Progenitor cell of endocrine pancreas (in vitro differentiated cells): ENCODE measurements around the gene SLC14A1. TPM values are rescaled to one million over a fixed set of nuclear protein-coding genes. Genes with fewer than 3 reads are reported as not detected.

Source experiments
- DNase-seq: peaks from one replicate; pipeline ENCODE4 v3.0.0; 2021; ENCODE audit warnings: low spot score; ENCODE audit not compliant: unreplicated experiment
- H3K27ac Mint-ChIP-seq: 2 replicates; pipeline ENCODE4 v1.8.0; 2021; ENCODE audit warnings: mild to moderate bottlenecking, moderate library complexity, mixed read lengths
- H3K27me3 Mint-ChIP-seq: 2 replicates; pipeline ENCODE4 v1.8.0; 2021; ENCODE audit warnings: mixed read lengths
- H3K36me3 Mint-ChIP-seq: 2 replicates; pipeline ENCODE4 v1.8.0; 2022; ENCODE audit warnings: mixed read lengths; ENCODE audit not compliant: insufficient read depth
- H3K4me1 Mint-ChIP-seq: 2 replicates; pipeline ENCODE4 v1.8.0; 2021; ENCODE audit warnings: low read depth, mixed read lengths
- H3K4me3 Mint-ChIP-seq: 2 replicates; pipeline ENCODE4 v1.8.0; 2021; ENCODE audit warnings: low read depth, mild to moderate bottlenecking, moderate library complexity, mixed read lengths
- H3K9me3 Mint-ChIP-seq: 2 replicates; pipeline ENCODE4 v1.8.0; 2021; ENCODE audit warnings: low read depth, mixed read lengths
- total RNA-seq: library from RNA; stranded (reverse); gene quantifications from 2 replicates; pipeline ENCODE4 v1.2.1, GENCODE V29; 2021
- TF ChIP-seq, protein P1 (sequence below): fragments of 200-600 bp; sonication (generic); IDR thresholded peaks from one replicate; pipeline ENCODE4 v1.5.0; 2021; ENCODE audit warnings: antibody characterized with exemption, mild to moderate bottlenecking; ENCODE audit not compliant: unreplicated experiment

SLC14A1 gene
- total RNA-seq, 1 donor from 2014 or later: 0.50 TPM

GRCh38 chr18:45688833-45689232, 35.1 kb upstream of the SLC14A1 start:
- TF ChIP-seq, protein P1, sequence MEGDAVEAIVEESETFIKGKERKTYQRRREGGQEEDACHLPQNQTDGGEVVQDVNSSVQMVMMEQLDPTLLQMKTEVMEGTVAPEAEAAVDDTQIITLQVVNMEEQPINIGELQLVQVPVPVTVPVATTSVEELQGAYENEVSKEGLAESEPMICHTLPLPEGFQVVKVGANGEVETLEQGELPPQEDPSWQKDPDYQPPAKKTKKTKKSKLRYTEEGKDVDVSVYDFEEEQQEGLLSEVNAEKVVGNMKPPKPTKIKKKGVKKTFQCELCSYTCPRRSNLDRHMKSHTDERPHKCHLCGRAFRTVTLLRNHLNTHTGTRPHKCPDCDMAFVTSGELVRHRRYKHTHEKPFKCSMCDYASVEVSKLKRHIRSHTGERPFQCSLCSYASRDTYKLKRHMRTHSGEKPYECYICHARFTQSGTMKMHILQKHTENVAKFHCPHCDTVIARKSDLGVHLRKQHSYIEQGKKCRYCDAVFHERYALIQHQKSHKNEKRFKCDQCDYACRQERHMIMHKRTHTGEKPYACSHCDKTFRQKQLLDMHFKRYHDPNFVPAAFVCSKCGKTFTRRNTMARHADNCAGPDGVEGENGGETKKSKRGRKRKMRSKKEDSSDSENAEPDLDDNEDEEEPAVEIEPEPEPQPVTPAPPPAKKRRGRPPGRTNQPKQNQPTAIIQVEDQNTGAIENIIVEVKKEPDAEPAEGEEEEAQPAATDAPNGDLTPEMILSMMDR: no peak
- no peaks in the 10 kb centered on the region for H3K4me1 Mint-ChIP-seq
- H3K9me3 Mint-ChIP-seq: peaks cover 2% of the 10 kb centered on the region
- peaks cover 13% of the 10 kb centered on the region for H3K27me3 Mint-ChIP-seq
- DNase-seq: no peak
- no peak overlapping the region for H3K4me3 Mint-ChIP-seq
- no peak overlapping the region for H3K27ac Mint-ChIP-seq
- H3K36me3 Mint-ChIP-seq: peaks cover 2% of the 10 kb centered on the region

DNA sequence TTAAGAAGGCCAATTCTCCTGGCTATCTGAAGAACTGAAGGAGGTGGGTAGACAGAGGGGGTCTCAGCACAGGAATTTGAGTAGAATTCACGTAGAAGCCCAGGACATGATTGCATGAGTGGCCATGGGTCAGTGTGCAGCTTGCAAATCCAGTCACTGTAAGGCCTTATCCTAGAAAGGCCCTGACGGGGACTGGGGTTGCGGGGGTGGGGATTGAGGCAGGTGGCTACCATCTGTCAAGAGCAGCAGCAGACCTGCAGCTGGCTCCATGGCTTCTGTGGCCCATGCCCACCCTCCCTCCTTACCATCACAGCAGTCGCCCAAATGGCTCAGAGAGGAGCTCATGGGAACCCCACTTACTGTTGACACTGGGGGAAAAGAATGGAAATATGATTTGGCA, 34.6 kb upstream of the SLC14A1 start:
- H3K27me3 Mint-ChIP-seq: peaks cover 15% of the 10 kb centered on the region
- H3K27ac Mint-ChIP-seq: no peak overlapping the region
- no peak overlapping the region for H3K4me3 Mint-ChIP-seq
- peaks cover 3% of the 10 kb centered on the region for H3K36me3 Mint-ChIP-seq
- no peaks in the 10 kb centered on the region for H3K4me1 Mint-ChIP-seq
- peaks cover 5% of the 10 kb centered on the region for H3K9me3 Mint-ChIP-seq
- no peak for DNase-seq
- TF ChIP-seq, protein P1: no peak

DNA sequence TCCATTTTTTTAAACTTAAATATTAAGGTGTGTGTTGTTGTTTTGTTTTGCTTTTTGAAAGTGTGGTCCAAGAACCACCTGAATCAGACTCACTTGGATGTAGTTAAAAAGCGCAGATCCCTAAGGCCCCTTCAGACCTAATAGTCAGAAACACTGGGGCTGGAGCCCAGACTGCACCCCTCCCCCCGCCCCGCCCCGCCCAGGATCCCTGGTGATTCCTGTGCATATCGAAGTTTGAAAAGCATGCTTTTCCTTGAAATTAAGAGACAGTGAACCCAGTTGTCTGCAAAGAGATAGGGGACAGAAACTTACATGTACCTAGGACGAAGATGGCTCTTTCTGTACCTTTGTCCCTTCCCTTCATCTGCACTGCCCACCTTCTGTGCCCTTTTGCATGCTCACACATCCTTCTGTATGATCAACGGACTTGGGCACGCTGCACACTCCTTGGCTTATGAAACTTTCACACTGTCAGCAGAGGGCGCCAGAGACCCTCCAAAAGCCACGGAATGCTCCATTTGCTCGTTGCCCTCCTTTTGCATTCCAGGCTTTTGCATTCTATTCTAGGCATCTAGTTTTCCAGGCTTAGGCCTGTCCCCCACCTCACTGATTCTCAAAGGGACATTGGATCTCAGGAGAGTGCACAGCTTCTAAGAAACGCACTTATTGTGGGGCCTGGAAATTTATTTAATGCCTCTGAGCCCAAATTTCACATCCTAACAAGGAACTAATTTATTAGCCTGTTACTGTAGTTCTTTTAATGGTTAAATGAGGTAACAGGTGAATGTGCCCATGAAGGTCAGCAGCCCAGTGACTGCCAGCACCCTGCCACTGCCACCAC, 32.8 kb upstream of the SLC14A1 start:
- H3K4me1 Mint-ChIP-seq: no peaks in the 10 kb centered on the region
- peaks cover 12% of the 10 kb centered on the region for H3K9me3 Mint-ChIP-seq
- TF ChIP-seq, protein P1: peak; percentile 92
- DNase-seq: peak; percentile 74
- no peak overlapping the region for H3K4me3 Mint-ChIP-seq
- no peak overlapping the region for H3K27ac Mint-ChIP-seq
- H3K27me3 Mint-ChIP-seq: peaks cover 21% of the 10 kb centered on the region
- H3K36me3 Mint-ChIP-seq: peaks cover 3% of the 10 kb centered on the region

GRCh38 chr18:45691816-45692179, 32.2 kb upstream of the SLC14A1 start:
- Mint-ChIP-seq H3K27me3 (peaks cover 25% of the 10 kb centered on the region), H3K4me1 (no peaks in the 10 kb centered on the region), H3K36me3 (peaks cover 3% of the 10 kb centered on the region), H3K4me3 (no peak overlapping the region), H3K27ac (no peak overlapping the region), H3K9me3 (peaks cover 12% of the 10 kb centered on the region)
- DNase-seq: no peak
- TF ChIP-seq, protein P1: no peak

DNA sequence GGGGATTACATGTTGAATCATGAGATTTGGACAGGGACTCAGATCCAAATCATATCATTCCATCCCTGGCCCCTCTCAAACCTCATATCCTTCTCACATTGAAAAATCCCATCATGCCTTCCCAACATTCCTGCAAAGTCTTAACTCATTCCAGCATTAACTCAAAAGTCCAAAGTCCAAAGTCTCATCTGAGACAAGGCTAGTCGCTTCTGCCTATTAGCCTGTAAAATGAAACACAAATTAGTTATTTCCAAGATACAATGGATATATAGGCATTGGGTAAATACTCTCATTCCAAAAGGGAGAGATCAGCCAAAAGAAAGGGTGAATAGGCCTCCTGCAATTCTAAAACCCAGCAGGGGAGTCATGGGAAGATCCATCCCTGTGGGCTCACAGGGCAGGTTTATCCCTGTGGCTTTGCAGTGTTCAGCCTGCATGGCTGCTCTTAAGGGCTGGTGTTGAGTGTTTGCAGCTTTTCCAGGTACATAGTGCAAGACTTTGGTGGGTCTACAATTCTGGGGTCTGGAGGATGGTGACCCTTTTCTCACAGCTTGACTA, 21.2 kb upstream of the SLC14A1 start:
- TF ChIP-seq, protein P1: no peak
- Mint-ChIP-seq H3K36me3 (no peaks in the 10 kb centered on the region), H3K27ac (no peak overlapping the region), H3K9me3 (peaks cover 19% of the 10 kb centered on the region), H3K4me3 (no peak overlapping the region), H3K4me1 (no peaks in the 10 kb centered on the region), H3K27me3 (no peaks in the 10 kb centered on the region)
- no peak for DNase-seq
